Muscle of arm (tissue), 14 donors: Measurements from ENCODE around the gene METTL24. TPM values are rescaled to one million over a fixed set of nuclear protein-coding genes. Genes with fewer than 3 reads are reported as not detected.

Source experiments
- DNase-seq: peaks from one replicate; pipeline ENCODE4 v3.0.0-alpha.2; 2013
- long read RNA-seq, 11 donors: transcript quantifications; one replicate each; lab custom pipeline, GENCODE V29; 2026
- polyA plus RNA-seq, 12 donors: library from polyadenylated mRNA; unstranded; fragments of 120-200 nt; gene quantifications; one replicate each; pipeline ENCODE4 v1.2.1, GENCODE V29; 2013; ENCODE audit not compliant: insufficient read length in 12 of 12

Gene METTL24
- polyA plus RNA-seq, result under 1 TPM in 10 of 12 donors, not detected in 2; 0.50 to 0.99 (median 0.71) TPM
- long read RNA-seq, donor 1, partial matches to known transcripts, result 0 of 1 reads
- long read RNA-seq, donor 1, other reads (novel, unspliced or antisense), result 0 of 1 reads
- long read RNA-seq, donor 2, result 0 reads
- long read RNA-seq, donor 3, result 0 reads
- long read RNA-seq, donor 4, result 0 reads
- long read RNA-seq, donor 5, result 0 reads
- long read RNA-seq, donor 6, result 0 reads
- long read RNA-seq, donor 7, result 0 reads
- long read RNA-seq, donor 8, partial matches to known transcripts, result 0 of 1 reads
- long read RNA-seq, donor 8, other reads (novel, unspliced or antisense), result 0 of 1 reads
- long read RNA-seq, donor 9, result 0 reads
- long read RNA-seq, donor 10, result 0 reads
- long read RNA-seq, donor 11, result 0 reads

- DNase-seq, result no peak
Measured at GRCh38 chr6:110357664-110358552, at the start of gene METTL24. METTL24 (minus strand) TSS chr6:110358349; CDS start chr6:110358272, 77 bp downstream.

- DNase-seq, result no peak
Measured at GRCh38 chr6:110404607-110405006, 46.5 kb upstream of the METTL24 start.

GRCh38 chr6:110401585-110402176 is 43.5 kb upstream of the METTL24 start:
- no peak for DNase-seq

- DNase-seq, result no peak
Measured at GRCh38 chr6:110400208-110400607, 42.1 kb upstream of the METTL24 start.

GRCh38 chr6:110399219-110400071 is 41.3 kb upstream of the METTL24 start:
- peak; percentile 9 for DNase-seq

GRCh38 chr6:110398778-110399177 is 40.6 kb upstream of the METTL24 start:
- DNase-seq, result no peak

GRCh38 chr6:110395221-110395620 is 37.1 kb upstream of the METTL24 start:
- DNase-seq, result no peak

- no peak for DNase-seq
Measured at GRCh38 chr6:110394409-110394808, 36.3 kb upstream of the METTL24 start.

- DNase-seq, result no peak
Measured at GRCh38 chr6:110392727-110393126, 34.6 kb upstream of the METTL24 start.

- no peak for DNase-seq
Measured at GRCh38 chr6:110390404-110390803, 32.3 kb upstream of the METTL24 start.

GRCh38 chr6:110389689-110390382 is 31.7 kb upstream of the METTL24 start:
- no peak for DNase-seq

- no peak for DNase-seq
Measured at GRCh38 chr6:110387986-110388385, 29.8 kb upstream of the METTL24 start.

- DNase-seq, result no peak
Measured at GRCh38 chr6:110385458-110385863, 27.3 kb upstream of the METTL24 start.

GRCh38 chr6:110378552-110378951 is 20.4 kb upstream of the METTL24 start:
- DNase-seq, result no peak

GRCh38 chr6:110369066-110369465 is 10.9 kb upstream of the METTL24 start:
- no peak for DNase-seq

GRCh38 chr6:110368284-110368683 is 10.1 kb upstream of the METTL24 start:
- DNase-seq, result no peak

- DNase-seq, result no peak
Measured at GRCh38 chr6:110367825-110368224, 9.7 kb upstream of the METTL24 start.

- DNase-seq, result no peak
Measured at GRCh38 chr6:110366975-110367374, 8.8 kb upstream of the METTL24 start.

GRCh38 chr6:110366256-110366655 is 8.1 kb upstream of the METTL24 start:
- no peak for DNase-seq

- no peak for DNase-seq
Measured at GRCh38 chr6:110364364-110365105, 6.4 kb upstream of the METTL24 start.
